Fibroblast of mammary gland (primary cell): ENCODE results near the gene TTC9.

Source experiments
- DNase-seq: peaks from one replicate; pipeline ENCODE4 v3.0.0-alpha.2; 2010; ENCODE audit warnings: low read depth
- H3K4me3 ChIP-seq: 2 replicates; pipeline ENCODE4 v1.5.1; 2011; ENCODE audit warnings: low read depth, mild to moderate bottlenecking, low read length, moderate library complexity; ENCODE audit not compliant: control insufficient read depth
- CTCF ChIP-seq: conservative IDR thresholded peaks from 2 replicates; pipeline ENCODE4 v1.5.1; 2011; ENCODE audit warnings: low read depth, low read length, inconsistent platforms; ENCODE audit not compliant: control insufficient read depth, insufficient read depth

The TTC9 gene

DNA sequence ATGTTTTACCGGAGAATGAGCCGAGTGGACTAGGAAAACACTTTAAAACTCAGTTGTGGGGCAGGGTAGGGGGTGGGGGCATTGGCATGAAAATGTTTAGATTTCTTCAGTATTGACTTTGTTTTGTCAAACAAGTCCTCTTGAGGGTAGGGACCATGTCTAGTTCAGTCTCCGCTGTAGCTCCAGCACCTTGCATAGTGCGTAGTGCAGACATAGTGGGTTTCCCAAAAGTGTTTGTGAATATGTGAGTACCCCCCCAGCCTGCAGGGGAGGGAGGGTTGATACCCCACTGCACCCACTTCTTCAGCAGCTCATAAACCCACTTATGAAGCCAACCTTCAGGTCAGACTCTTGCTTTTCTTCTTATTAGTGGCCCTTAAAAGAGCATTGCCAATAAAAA is 71.4 kb downstream of the TTC9 start:
- no peak overlapping the region for H3K4me3 ChIP-seq
- no peak for TF ChIP-seq CTCF
- no peak for DNase-seq

- no peak for DNase-seq
- no peak overlapping the region for H3K4me3 ChIP-seq
Observed at GRCh38 chr14:70713511-70713916, 71.8 kb downstream of the TTC9 start.

GRCh38 chr14:70714055-70714550 is 72.4 kb downstream of the TTC9 start:
- peak; percentile 63 for DNase-seq
- peak; percentile 53 for TF ChIP-seq CTCF

More at GRCh38 chr14:70713511-70713916, 71.8 kb downstream of the TTC9 start:
- TF ChIP-seq CTCF = no peak

GRCh38 chr14:70716483-70716882 is 74.8 kb downstream of the TTC9 start:
- no peak for DNase-seq
- TF ChIP-seq CTCF = no peak
- H3K4me3 ChIP-seq = no peak overlapping the region

More at GRCh38 chr14:70714055-70714550, 72.4 kb downstream of the TTC9 start:
- H3K4me3 ChIP-seq = no peak overlapping the region

GRCh38 chr14:70716958-70717357 is 75.2 kb downstream of the TTC9 start:
- no peak for DNase-seq
- no peak overlapping the region for H3K4me3 ChIP-seq
- no peak for TF ChIP-seq CTCF

GRCh38 chr14:70718383-70719118 is 76.8 kb downstream of the TTC9 start:
- no peak for DNase-seq
- H3K4me3 ChIP-seq = no peak overlapping the region
- no peak for TF ChIP-seq CTCF
